GM21381 (cell line): ENCODE results near the gene ZFAND2A.
A peak's percentile ranks its signal among the peaks of the same experiment; 100 is the strongest.
"Not testable (repeated sequence)": the region's sequence is repeated elsewhere in the genome, so short reads cannot be mapped to it uniquely, and the experiment has no call there.

Experiments
- ATAC-seq: cut with Tn5 transposase; IDR thresholded peaks from one replicate; pipeline ENCODE4 v1.9.1; 2021; ENCODE audit warnings: mild to moderate bottlenecking, moderate library complexity; ENCODE audit not compliant: unreplicated experiment

The ZFAND2A gene

GRCh38 chr7:1175967-1176851, 16.2 kb upstream of the ZFAND2A start:
- peak; percentile 58 for ATAC-seq

GRCh38 chr7:1175597-1175966, 15.6 kb upstream of the ZFAND2A start:
- no peak for ATAC-seq

- no peak for ATAC-seq
These were observed 15.0 kb upstream of the ZFAND2A start for GRCh38 chr7:1174881-1175596.

GRCh38 chr7:1174002-1174401, 14.0 kb upstream of the ZFAND2A start:
- ATAC-seq = no peak

- ATAC-seq = no peak
These were observed 12.9 kb upstream of the ZFAND2A start for GRCh38 chr7:1172666-1173523.

- not testable (repeated sequence) for ATAC-seq
These were observed 11.5 kb upstream of the ZFAND2A start for GRCh38 chr7:1171516-1171915.

- no peak for ATAC-seq
These were observed 10.9 kb upstream of the ZFAND2A start for GRCh38 chr7:1170741-1171501.

- ATAC-seq = peak; percentile 86
These were observed 9.7 kb upstream of the ZFAND2A start for GRCh38 chr7:1169409-1170368.

GRCh38 chr7:1168422-1168821, 8.4 kb upstream of the ZFAND2A start:
- no peak for ATAC-seq

GRCh38 chr7:1164436-1164835, 4.4 kb upstream of the ZFAND2A start:
- no peak for ATAC-seq

- ATAC-seq = no peak
These were observed 3.1 kb upstream of the ZFAND2A start for GRCh38 chr7:1163121-1163520.

- ATAC-seq = no peak
These were observed 650 bp upstream of the ZFAND2A start for GRCh38 chr7:1160670-1161021.

GRCh38 chr7:1159231-1159630, 765 bp downstream of the ZFAND2A start:
- not testable (repeated sequence) for ATAC-seq

- no peak for ATAC-seq
These were observed 1.5 kb downstream of the ZFAND2A start for GRCh38 chr7:1158203-1159126.

GRCh38 chr7:1156782-1157535, 3.0 kb downstream of the ZFAND2A start:
- no peak for ATAC-seq

GRCh38 chr7:1155818-1156781, 3.9 kb downstream of the ZFAND2A start:
- not testable (repeated sequence) for ATAC-seq
